Stimulated activated memory B cell treated with anti-CD40 and anti-IgM and Interleukin-4, amounts not matched to agents 10 μg/mL and 1 μg/mL and 100 μg/mL, for 72 hours (primary cell): ENCODE measurements around the gene SEC23IP.
"Not testable (repeated sequence)": the region's sequence is repeated elsewhere in the genome, so short reads cannot be mapped to it uniquely, and the experiment has no call there.

Experiments used
- ATAC-seq: fragments of 150-1000 bp; cut with Tn5 transposase; 2 replicates; pipeline ENCODE4 v1.10.0; 2021
- H3K27ac Mint-ChIP-seq: one replicate; pipeline ENCODE4 v1.8.0; 2022; ENCODE audit warnings: mild to moderate bottlenecking, mixed read lengths
- H3K27me3 Mint-ChIP-seq: one replicate; pipeline ENCODE4 v1.8.0; 2022; ENCODE audit warnings: mixed read lengths
- H3K36me3 Mint-ChIP-seq: one replicate; pipeline ENCODE4 v1.8.0; 2022; ENCODE audit warnings: mixed read lengths
- H3K4me1 Mint-ChIP-seq: one replicate; pipeline ENCODE4 v1.8.0; 2022; ENCODE audit warnings: mixed read lengths
- H3K4me3 Mint-ChIP-seq: one replicate; pipeline ENCODE4 v1.8.0; 2022; ENCODE audit warnings: mild to moderate bottlenecking, moderate library complexity, mixed read lengths
- H3K9me3 Mint-ChIP-seq: one replicate; pipeline ENCODE4 v1.8.0; 2022; ENCODE audit warnings: mixed read lengths

SEC23IP gene

GRCh38 chr10:119896937-119897770, 4.6 kb downstream of the SEC23IP start:
- no peak overlapping the region for H3K4me3 Mint-ChIP-seq
- no peak overlapping the region for H3K27ac Mint-ChIP-seq
- peaks cover 38% of the 10 kb centered on the region for H3K36me3 Mint-ChIP-seq
- peaks cover 53% of the 10 kb centered on the region for H3K4me1 Mint-ChIP-seq
- no peak for ATAC-seq
- H3K27me3 Mint-ChIP-seq = no peaks in the 10 kb centered on the region
- no peaks in the 10 kb centered on the region for H3K9me3 Mint-ChIP-seq

- no peaks in the 10 kb centered on the region for H3K9me3 Mint-ChIP-seq
- H3K4me3 Mint-ChIP-seq = no peak overlapping the region
- H3K27me3 Mint-ChIP-seq = no peaks in the 10 kb centered on the region
- peaks cover 47% of the 10 kb centered on the region for H3K4me1 Mint-ChIP-seq
- ATAC-seq = no peak
- peaks cover 48% of the 10 kb centered on the region for H3K36me3 Mint-ChIP-seq
- no peak overlapping the region for H3K27ac Mint-ChIP-seq
Observed at GRCh38 chr10:119898577-119898976, 6.0 kb downstream of the SEC23IP start.

GRCh38 chr10:119903946-119904666, 11.6 kb downstream of the SEC23IP start:
- no peaks in the 10 kb centered on the region for H3K9me3 Mint-ChIP-seq
- peaks cover 54% of the 10 kb centered on the region for H3K36me3 Mint-ChIP-seq
- no peak overlapping the region for H3K4me3 Mint-ChIP-seq
- no peak for ATAC-seq
- no peaks in the 10 kb centered on the region for H3K27me3 Mint-ChIP-seq
- H3K27ac Mint-ChIP-seq = no peak overlapping the region
- H3K4me1 Mint-ChIP-seq = peaks cover 2% of the 10 kb centered on the region

GRCh38 chr10:119907695-119908094, 15.2 kb downstream of the SEC23IP start:
- H3K27me3 Mint-ChIP-seq, H3K9me3 Mint-ChIP-seq, H3K27ac Mint-ChIP-seq, ATAC-seq, H3K4me1 Mint-ChIP-seq, H3K4me3 Mint-ChIP-seq: not testable (repeated sequence)
- peaks cover 62% of the 10 kb centered on the region for H3K36me3 Mint-ChIP-seq

- Mint-ChIP-seq H3K4me1 (peaks cover 6% of the 10 kb centered on the region), H3K9me3 (no peaks in the 10 kb centered on the region), H3K4me3 (no peak overlapping the region), H3K36me3 (peaks cover 62% of the 10 kb centered on the region), H3K27me3 (no peaks in the 10 kb centered on the region), H3K27ac (no peak overlapping the region)
- no peak for ATAC-seq
Observed at GRCh38 chr10:119908166-119908565, 15.6 kb downstream of the SEC23IP start.

GRCh38 chr10:119910689-119911088, 18.2 kb downstream of the SEC23IP start:
- H3K4me1 Mint-ChIP-seq = peaks cover 6% of the 10 kb centered on the region
- no peaks in the 10 kb centered on the region for H3K9me3 Mint-ChIP-seq
- no peak for ATAC-seq
- H3K27me3 Mint-ChIP-seq = no peaks in the 10 kb centered on the region
- H3K4me3 Mint-ChIP-seq = no peak overlapping the region
- peaks cover 56% of the 10 kb centered on the region for H3K36me3 Mint-ChIP-seq
- H3K27ac Mint-ChIP-seq = no peak overlapping the region

- peaks cover 22% of the 10 kb centered on the region for H3K4me1 Mint-ChIP-seq
- peaks cover 57% of the 10 kb centered on the region for H3K36me3 Mint-ChIP-seq
- H3K9me3 Mint-ChIP-seq = no peaks in the 10 kb centered on the region
- no peaks in the 10 kb centered on the region for H3K27me3 Mint-ChIP-seq
- H3K27ac Mint-ChIP-seq = no peak overlapping the region
- no peak for ATAC-seq
- no peak overlapping the region for H3K4me3 Mint-ChIP-seq
Observed at GRCh38 chr10:119917777-119918176, 25.2 kb downstream of the SEC23IP start.

GRCh38 chr10:119919271-119919670, 26.7 kb downstream of the SEC23IP start:
- H3K27ac Mint-ChIP-seq = peak overlapping the region; percentile 27
- no peaks in the 10 kb centered on the region for H3K9me3 Mint-ChIP-seq
- H3K27me3 Mint-ChIP-seq = no peaks in the 10 kb centered on the region
- ATAC-seq = no peak
- no peak overlapping the region for H3K4me3 Mint-ChIP-seq
- H3K36me3 Mint-ChIP-seq = peaks cover 54% of the 10 kb centered on the region
- peaks cover 17% of the 10 kb centered on the region for H3K4me1 Mint-ChIP-seq

GRCh38 chr10:119919826-119920225, 27.3 kb downstream of the SEC23IP start:
- peaks cover 51% of the 10 kb centered on the region for H3K36me3 Mint-ChIP-seq
- peak; percentile 53 for ATAC-seq
- H3K4me1 Mint-ChIP-seq = peaks cover 17% of the 10 kb centered on the region
- no peaks in the 10 kb centered on the region for H3K27me3 Mint-ChIP-seq
- peak overlapping the region; percentile 27 for H3K27ac Mint-ChIP-seq
- no peak overlapping the region for H3K4me3 Mint-ChIP-seq
- no peaks in the 10 kb centered on the region for H3K9me3 Mint-ChIP-seq

GRCh38 chr10:119928411-119928810, 35.9 kb downstream of the SEC23IP start:
- peaks cover 48% of the 10 kb centered on the region for H3K36me3 Mint-ChIP-seq
- ATAC-seq = no peak
- H3K9me3 Mint-ChIP-seq = no peaks in the 10 kb centered on the region
- H3K27ac Mint-ChIP-seq = no peak overlapping the region
- no peak overlapping the region for H3K4me3 Mint-ChIP-seq
- no peaks in the 10 kb centered on the region for H3K4me1 Mint-ChIP-seq
- H3K27me3 Mint-ChIP-seq = no peaks in the 10 kb centered on the region

GRCh38 chr10:119931871-119932270, 39.3 kb downstream of the SEC23IP start:
- no peak for ATAC-seq
- H3K27ac Mint-ChIP-seq = no peak overlapping the region
- H3K27me3 Mint-ChIP-seq = no peaks in the 10 kb centered on the region
- H3K36me3 Mint-ChIP-seq = peaks cover 58% of the 10 kb centered on the region
- H3K4me3 Mint-ChIP-seq = no peak overlapping the region
- no peaks in the 10 kb centered on the region for H3K9me3 Mint-ChIP-seq
- no peaks in the 10 kb centered on the region for H3K4me1 Mint-ChIP-seq

GRCh38 chr10:119932631-119933030, 40.1 kb downstream of the SEC23IP start:
- Mint-ChIP-seq H3K36me3 (peaks cover 52% of the 10 kb centered on the region), H3K4me3 (no peak overlapping the region), H3K9me3 (no peaks in the 10 kb centered on the region), H3K27ac (no peak overlapping the region), H3K27me3 (no peaks in the 10 kb centered on the region), H3K4me1 (no peaks in the 10 kb centered on the region)
- no peak for ATAC-seq

- Mint-ChIP-seq H3K27ac (no peak overlapping the region), H3K27me3 (no peaks in the 10 kb centered on the region)
- no peak for ATAC-seq
Observed at GRCh38 chr10:119933179-119933578, 40.6 kb downstream of the SEC23IP start.

GRCh38 chr10:119940487-119940886, 48.0 kb downstream of the SEC23IP start:
- peaks cover 70% of the 10 kb centered on the region for H3K36me3 Mint-ChIP-seq
- no peaks in the 10 kb centered on the region for H3K9me3 Mint-ChIP-seq
- no peak overlapping the region for H3K27ac Mint-ChIP-seq
- ATAC-seq = no peak
- no peak overlapping the region for H3K4me3 Mint-ChIP-seq
- H3K27me3 Mint-ChIP-seq = no peaks in the 10 kb centered on the region
- no peaks in the 10 kb centered on the region for H3K4me1 Mint-ChIP-seq

More at GRCh38 chr10:119933179-119933578, 40.6 kb downstream of the SEC23IP start:
- Mint-ChIP-seq H3K36me3 (peaks cover 54% of the 10 kb centered on the region), H3K4me1 (no peaks in the 10 kb centered on the region), H3K9me3 (no peaks in the 10 kb centered on the region), H3K4me3 (no peak overlapping the region)

GRCh38 chr10:119942973-119943372, 50.4 kb downstream of the SEC23IP start:
- no peak overlapping the region for H3K27ac Mint-ChIP-seq

GRCh38 chr10:119945805-119946204, 53.3 kb downstream of the SEC23IP start:
- no peak for ATAC-seq
- H3K4me3 Mint-ChIP-seq = no peak overlapping the region
- H3K36me3 Mint-ChIP-seq = peaks cover 38% of the 10 kb centered on the region
- no peaks in the 10 kb centered on the region for H3K4me1 Mint-ChIP-seq
- H3K9me3 Mint-ChIP-seq = no peaks in the 10 kb centered on the region
- H3K27me3 Mint-ChIP-seq = no peaks in the 10 kb centered on the region
- H3K27ac Mint-ChIP-seq = no peak overlapping the region

More at GRCh38 chr10:119942973-119943372, 50.4 kb downstream of the SEC23IP start:
- Mint-ChIP-seq H3K9me3 (no peaks in the 10 kb centered on the region), H3K4me3 (no peak overlapping the region), H3K36me3 (peaks cover 59% of the 10 kb centered on the region), H3K4me1 (no peaks in the 10 kb centered on the region), H3K27me3 (no peaks in the 10 kb centered on the region)
- no peak for ATAC-seq
